Thyroid gland (tissue), 4 donors: ENCODE results near the gene FAM120AOS. TPM values are rescaled to one million over a fixed set of nuclear protein-coding genes. Genes with fewer than 3 reads are reported as not detected.

Source experiments
- DNase-seq, 2 donors: peaks; one replicate each; pipeline ENCODE4 v3.0.0-alpha.2; 2019
- H3K27ac ChIP-seq, 3 donors: fragments of 200-600 bp; sonication (generic); 1 replicate in 2 of 3; 2 replicates in 1 of 3; pipeline ENCODE4 v1.5.1; 2016 to 2019; ENCODE audit warnings: mild to moderate bottlenecking in 1 of 3, moderate library complexity in 1 of 3
- H3K27me3 ChIP-seq: fragments of 200-600 bp; sonication (generic); one replicate; pipeline ENCODE4 v1.5.1; 2019
- H3K36me3 ChIP-seq, 2 donors: fragments of 200-600 bp; sonication (generic); one replicate each; pipeline ENCODE4 v1.5.1; 2016 to 2019
- H3K4me1 ChIP-seq, 2 donors: fragments of 200-600 bp; sonication (generic); one replicate each; pipeline ENCODE4 v1.5.1; 2017 to 2019
- H3K4me3 ChIP-seq, 3 donors: fragments of 200-600 bp; sonication (generic); replicated peaks in 1 of 3; 1 replicate in 2 of 3; 2 replicates in 1 of 3; pipeline ENCODE4 v1.5.1; 2016; ENCODE audit warnings: mild to moderate bottlenecking in 1 of 3
- H3K9me3 ChIP-seq: fragments of 200-600 bp; sonication (generic); one replicate; pipeline ENCODE4 v1.5.1; 2017
- CTCF ChIP-seq, 6 experiments: fragments of 200-600 bp in 3 of 6; fragments of 450-650 bp in 3 of 6; sonication (generic) in 3 of 6; IDR thresholded peaks; one replicate each; pipeline ENCODE4 v1.5.1; 2016 to 2019; ENCODE audit warnings: antibody characterized with exemption in 6 of 6, mild to moderate bottlenecking in 2 of 6, inconsistent platforms in 1 of 6, moderate library complexity in 1 of 6
- POLR2A ChIP-seq, 2 donors: fragments of 450-650 bp; IDR thresholded peaks; one replicate each; pipeline ENCODE4 v1.6.1; 2017; ENCODE audit warnings: antibody characterized with exemption in 2 of 2, mild to moderate bottlenecking in 2 of 2, moderate library complexity in 1 of 2
- WGBS, 2 donors: methylation state at CpG; one replicate each; pipeline ENCODE4 v1.1.5; 2017; 5-methylcytosine and 5-hydroxymethylcytosine counted together
- intact Hi-C: fragments of 100-400 bp; cut with DNase I; formaldehyde crosslinking; loops from one replicate; pipeline ENCODE4 v1.15.1; 2023
- total RNA-seq, 4 donors: library from RNA; depleted of rRNA; stranded (reverse); fragments of >200 nt; gene quantifications; one replicate each; pipeline ENCODE4 v1.2.3, GENCODE V29; 2016

FAM120AOS gene
- total RNA-seq, 4 donors from 2014 or later = 68.5 to 92.7 (median 80.8) TPM

GRCh38 chr9:93493949-93494348 lies 40.6 kb upstream of the FAM120AOS start:
- TF ChIP-seq POLR2A (IDR thresholded peaks at IDR 0.05) (no peak), CTCF (IDR thresholded peaks at IDR 0.05) (no peak)
- intact Hi-C loops = no loop called here

GRCh38 chr9:93492327-93492726 lies 38.9 kb upstream of the FAM120AOS start:
- Histone ChIP-seq H3K9me3 (no peaks in the 10 kb centered on the region), H3K36me3 (peaks cover 6 to 8% of the 10 kb centered on the region in 2 donors), H3K4me3 (no peak overlapping the region), H3K27ac (no peak overlapping the region), H3K27me3 (no peaks in the 10 kb centered on the region), H3K4me1 (peaks cover 14 to 15% of the 10 kb centered on the region in 2 donors)
- intact Hi-C loops = no loop called here
- 67 to 72% methylated on average over 5 of the region's 5 CpGs for WGBS, 2 donors
- TF ChIP-seq CTCF (IDR thresholded peaks at IDR 0.05) (no peak), POLR2A (IDR thresholded peaks at IDR 0.05) (no peak)
- no peak for DNase-seq

More at GRCh38 chr9:93493949-93494348, 40.6 kb upstream of the FAM120AOS start:
- DNase-seq = no peak
- peaks cover 14 to 15% of the 10 kb centered on the region in 2 donors for H3K4me1 ChIP-seq
- H3K9me3 ChIP-seq = no peaks in the 10 kb centered on the region
- H3K36me3 ChIP-seq = peaks cover 13 to 19% of the 10 kb centered on the region in 2 donors
- no peaks in the 10 kb centered on the region for H3K27me3 ChIP-seq
- H3K4me3 ChIP-seq = no peak overlapping the region
- WGBS, 2 donors = 89 to 97% methylated on average over 12 of the region's 12 CpGs
- no peak overlapping the region for H3K27ac ChIP-seq

GRCh38 chr9:93491593-93492232 lies 38.3 kb upstream of the FAM120AOS start:
- H3K4me1 ChIP-seq = peaks cover 14 to 15% of the 10 kb centered on the region in 2 donors
- no peak overlapping the region for H3K4me3 ChIP-seq
- intact Hi-C loops = no loop called here
- H3K9me3 ChIP-seq = no peaks in the 10 kb centered on the region
- DNase-seq = no peak
- no peak overlapping the region for H3K27ac ChIP-seq
- TF ChIP-seq POLR2A (IDR thresholded peaks at IDR 0.05) (no peak), CTCF (IDR thresholded peaks at IDR 0.05) (no peak)
- no peaks in the 10 kb centered on the region for H3K27me3 ChIP-seq
- peaks cover 6 to 8% of the 10 kb centered on the region in 2 donors for H3K36me3 ChIP-seq
- 92 to 94% methylated on average over 3 of the region's 3 CpGs for WGBS, 2 donors

- Histone ChIP-seq H3K27me3 (no peaks in the 10 kb centered on the region), H3K36me3 (peaks cover 0 to 7% of the 10 kb centered on the region in 2 donors), H3K9me3 (no peaks in the 10 kb centered on the region), H3K4me1 (peaks cover 15 to 21% of the 10 kb centered on the region in 2 donors), H3K27ac (no peak overlapping the region), H3K4me3 (no peak overlapping the region)
- TF ChIP-seq POLR2A (IDR thresholded peaks at IDR 0.05) (no peak), CTCF (IDR thresholded peaks at IDR 0.05) (no peak)
- no peak for DNase-seq
- 96% methylated on average over 5 of the region's 5 CpGs for WGBS, 2 donors
- intact Hi-C loops = no loop called here
These were observed 34.9 kb upstream of the FAM120AOS start for GRCh38 chr9:93488244-93488643.

GRCh38 chr9:93486268-93486667 lies 32.9 kb upstream of the FAM120AOS start:
- DNase-seq = no peak
- H3K27me3 ChIP-seq = no peaks in the 10 kb centered on the region
- intact Hi-C loops = no loop called here
- TF ChIP-seq POLR2A (IDR thresholded peaks at IDR 0.05) = no peak
- TF ChIP-seq CTCF (IDR thresholded peaks at IDR 0.05) = no peak
- H3K4me3 ChIP-seq = no peak overlapping the region
- peaks cover 0 to 7% of the 10 kb centered on the region in 2 donors for H3K36me3 ChIP-seq
- H3K27ac ChIP-seq = peak overlapping the region in 1 of 3 donors; percentile 21
- H3K9me3 ChIP-seq = no peaks in the 10 kb centered on the region
- H3K4me1 ChIP-seq = peaks cover 15 to 19% of the 10 kb centered on the region in 2 donors
- WGBS, 2 donors = 89 to 92% methylated on average over 1 of the region's 1 CpG
